Esophagus squamous epithelium (tissue), 4 donors: ENCODE data around the gene PDS5B.

Source experiments
- CTCF ChIP-seq, 6 experiments: fragments of 450-650 bp in 4 of 6; fragments of 200-600 bp in 2 of 6; sonication (generic) in 2 of 6; IDR thresholded peaks; one replicate each; pipeline ENCODE4 v1.5.1; 2016 to 2019; ENCODE audit warnings: antibody characterized with exemption in 6 of 6, mild to moderate bottlenecking in 4 of 6, moderate library complexity in 4 of 6
- POLR2A ChIP-seq, 4 donors: fragments of 450-650 bp; IDR thresholded peaks; one replicate each; pipeline ENCODE4 v1.6.1; 2017; ENCODE audit warnings: antibody characterized with exemption in 4 of 4, mild to moderate bottlenecking in 4 of 4, moderate library complexity in 3 of 4

GRCh38 chr13:32642858-32643257 is 56.6 kb downstream of the PDS5B start:
- TF ChIP-seq CTCF (IDR thresholded peaks at IDR 0.05) = no peak
- no peak for TF ChIP-seq POLR2A (IDR thresholded peaks at IDR 0.05)
